HepG2 (cell line): ENCODE measurements around the gene CBX5. TPM values are rescaled to one million over a fixed set of nuclear protein-coding genes. Genes with fewer than 3 reads are reported as not detected.

ENCODE experiments used
- ASH2L ChIP-seq: fragments of 300-600, 200-600 bp; sonication (generic); IDR thresholded peaks from 2 replicates; pipeline ENCODE4 v1.7.0; 2017; ENCODE audit warnings: low read depth, mild to moderate bottlenecking, moderate library complexity, mixed read lengths, low read length; ENCODE audit not compliant: insufficient read length
- ETV5 ChIP-seq: IDR thresholded peaks from 2 replicates; pipeline ENCODE4 v1.6.1; 2018; ENCODE audit warnings: missing biosample characterization, missing genetic modification reagents, inconsistent platforms, borderline replicate concordance
- GTF3A ChIP-seq: sonication (generic); formaldehyde crosslinking; conservative IDR thresholded peaks from 2 replicates; pipeline ENCODE4 v1.4.0; 2020; ENCODE audit warnings: mild to moderate bottlenecking, missing genetic modification reagents
- HINFP ChIP-seq: sonication (generic); formaldehyde crosslinking; IDR thresholded peaks from 2 replicates; pipeline ENCODE4 v1.4.0; 2020; ENCODE audit warnings: low read depth, mild to moderate bottlenecking, missing genetic modification reagents
- HMG20A ChIP-seq: IDR thresholded peaks from 2 replicates; pipeline ENCODE4 v1.6.1; 2016; ENCODE audit warnings: borderline replicate concordance
- HOXA3 ChIP-seq: sonication (generic); formaldehyde crosslinking; IDR thresholded peaks from 2 replicates; pipeline ENCODE4 v1.5.0; 2020; ENCODE audit warnings: missing genetic modification reagents
- NR2C2 ChIP-seq: sonication (generic); formaldehyde crosslinking; IDR thresholded peaks from 2 replicates; pipeline ENCODE4 v1.4.0; 2020; ENCODE audit warnings: missing genetic modification reagents, mild to moderate bottlenecking, moderate library complexity, borderline replicate concordance
- NR2F2 ChIP-seq: IDR thresholded peaks from 2 replicates; pipeline ENCODE4 v1.6.1; 2012; ENCODE audit warnings: low read depth, inconsistent platforms, borderline replicate concordance
- SKI ChIP-seq: fragments of 450-650 bp; IDR thresholded peaks from one replicate; pipeline ENCODE4 v1.6.1; 2018; ENCODE audit warnings: mild to moderate bottlenecking; ENCODE audit not compliant: partially characterized antibody
- SMAD3 ChIP-seq: sonication (generic); formaldehyde crosslinking; IDR thresholded peaks from 2 replicates; pipeline ENCODE4 v1.4.0; 2020; ENCODE audit warnings: missing genetic modification reagents
- TEAD2 ChIP-seq: sonication (generic); formaldehyde crosslinking; IDR thresholded peaks from 2 replicates; pipeline ENCODE4 v1.9.0; 2021; ENCODE audit warnings: missing genetic modification reagents
- TOPORS ChIP-seq: sonication (generic); formaldehyde crosslinking; IDR thresholded peaks from 2 replicates; pipeline ENCODE4 v1.8.0; 2023; ENCODE audit warnings: mild to moderate bottlenecking, missing genetic modification reagents
- U2AF1 ChIP-seq: fragments of 200-400 bp; formaldehyde crosslinking; optimal IDR thresholded peaks from 2 replicates; pipeline ENCODE3; 2017; ENCODE audit warnings: mild to moderate bottlenecking, low read depth, low read length
- ZFP82 ChIP-seq: sonication (generic); formaldehyde crosslinking; IDR thresholded peaks from 2 replicates; pipeline ENCODE4 v1.5.1; 2020; ENCODE audit warnings: mild to moderate bottlenecking, missing genetic modification reagents, borderline replicate concordance
- ZFX ChIP-seq: sonication (generic); formaldehyde crosslinking; IDR thresholded peaks from 2 replicates; pipeline ENCODE4 v1.4.0; 2020; ENCODE audit warnings: mild to moderate bottlenecking, low read depth, missing genetic modification reagents, moderate library complexity
- ZNF260 ChIP-seq: sonication (generic); formaldehyde crosslinking; IDR thresholded peaks from 2 replicates; pipeline ENCODE4 v1.4.0; 2020; ENCODE audit warnings: missing genetic modification reagents, low read depth, mild to moderate bottlenecking, borderline replicate concordance
- ZNF3 ChIP-seq: IDR thresholded peaks from 2 replicates; pipeline ENCODE4 v1.7.0; 2017; ENCODE audit warnings: inconsistent platforms
- ZNF326 ChIP-seq: sonication (generic); formaldehyde crosslinking; IDR thresholded peaks from 2 replicates; pipeline ENCODE4 v1.4.0; 2020; ENCODE audit warnings: missing genetic modification reagents, borderline replicate concordance
- ZNF430 ChIP-seq: sonication (generic); formaldehyde crosslinking; IDR thresholded peaks from 2 replicates; pipeline ENCODE4 v1.9.0; 2021; ENCODE audit warnings: mild to moderate bottlenecking, missing genetic modification reagents
- ZNF446 ChIP-seq: sonication (generic); formaldehyde crosslinking; IDR thresholded peaks from 2 replicates; pipeline ENCODE4 v1.5.0; 2020; ENCODE audit warnings: mild to moderate bottlenecking, missing genetic modification reagents
- ZNF503 ChIP-seq: sonication (generic); formaldehyde crosslinking; IDR thresholded peaks from 2 replicates; pipeline ENCODE4 v1.4.0; 2020; ENCODE audit warnings: missing genetic modification reagents
- ZSCAN21 ChIP-seq: sonication (generic); formaldehyde crosslinking; IDR thresholded peaks from 2 replicates; pipeline ENCODE4 v1.8.0; 2022; ENCODE audit warnings: mild to moderate bottlenecking, missing genetic modification reagents, moderate library complexity, borderline replicate concordance
- ZSCAN29 ChIP-seq: sonication (generic); formaldehyde crosslinking; conservative IDR thresholded peaks from 2 replicates; pipeline ENCODE4 v1.4.0; 2020; ENCODE audit warnings: mild to moderate bottlenecking, missing genetic modification reagents
- polyA plus RNA-seq, 8 experiments: library from polyadenylated mRNA; depleted of rRNA in 3 of 8; stranded (reverse) in 7 of 8; unstranded in 1 of 8; fragments of >200 nt; fragmentation: Illumina TruSeq in 4 of 8; extraction: Trizol in 4 of 8; gene quantifications; 2 replicates each; pipeline versions ENCODE4 v1.2.1 to v1.2.3, GENCODE V29; 2011 to 2016; ENCODE audit warnings: low read depth in 4 of 8, missing spikeins in 1 of 8, mixed read lengths in 1 of 8; ENCODE audit not compliant: insufficient read depth in 1 of 8
- total RNA-seq, 5 experiments: library from RNA; depleted of rRNA; stranded (reverse); fragments of >200 nt; fragmentation: Illumina TruSeq; extraction: Trizol; gene quantifications; 2 replicates each; pipeline ENCODE4 v1.2.3, GENCODE V29; 2016; ENCODE audit warnings: low read depth in 1 of 5
- TF ChIP-seq, protein P1 (sequence below): IDR thresholded peaks from 2 replicates; pipeline ENCODE4 v1.6.1; 2016
- TF ChIP-seq, protein P2 (sequence below): sonication (generic); formaldehyde crosslinking; IDR thresholded peaks from 2 replicates; pipeline ENCODE4 v1.8.1; 2023; ENCODE audit warnings: mild to moderate bottlenecking, moderate library complexity, missing genetic modification reagents

CBX5 gene
- total and polyA plus RNA-seq, 2 of the 13 experiments (the other 11 are each of a cell fraction or from before 2014, with no cell fraction given) = 16.0 to 22.2 TPM

- TF ChIP-seq SKI = no peak
- TF ChIP-seq ZNF260 (CRISPR knock-in tag) = no peak
- no peak for TF ChIP-seq ZSCAN29
- 0 out of 2 replicates have a peak, but pooled peaks have one; percentile 38 for TF ChIP-seq HINFP
- TF ChIP-seq ZNF503 = no peak
- 0 out of 2 replicates have a peak, but pooled peaks have one; percentile 46 for TF ChIP-seq ZNF430
- TF ChIP-seq, protein P1, sequence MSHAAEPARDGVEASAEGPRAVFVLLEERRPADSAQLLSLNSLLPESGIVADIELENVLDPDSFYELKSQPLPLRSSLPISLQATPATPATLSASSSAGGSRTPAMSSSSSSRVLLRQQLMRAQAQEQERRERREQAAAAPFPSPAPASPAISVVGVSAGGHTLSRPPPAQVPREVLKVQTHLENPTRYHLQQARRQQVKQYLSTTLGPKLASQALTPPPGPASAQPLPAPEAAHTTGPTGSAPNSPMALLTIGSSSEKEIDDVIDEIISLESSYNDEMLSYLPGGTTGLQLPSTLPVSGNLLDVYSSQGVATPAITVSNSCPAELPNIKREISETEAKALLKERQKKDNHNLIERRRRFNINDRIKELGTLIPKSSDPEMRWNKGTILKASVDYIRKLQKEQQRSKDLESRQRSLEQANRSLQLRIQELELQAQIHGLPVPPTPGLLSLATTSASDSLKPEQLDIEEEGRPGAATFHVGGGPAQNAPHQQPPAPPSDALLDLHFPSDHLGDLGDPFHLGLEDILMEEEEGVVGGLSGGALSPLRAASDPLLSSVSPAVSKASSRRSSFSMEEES (CRISPR knock-in tag) = 0 out of 2 replicates have a peak, but pooled peaks have one; percentile 5
- 0 out of 2 replicates have a peak, but pooled peaks have one; percentile 50 for TF ChIP-seq ZFP82
- TF ChIP-seq, protein P2, sequence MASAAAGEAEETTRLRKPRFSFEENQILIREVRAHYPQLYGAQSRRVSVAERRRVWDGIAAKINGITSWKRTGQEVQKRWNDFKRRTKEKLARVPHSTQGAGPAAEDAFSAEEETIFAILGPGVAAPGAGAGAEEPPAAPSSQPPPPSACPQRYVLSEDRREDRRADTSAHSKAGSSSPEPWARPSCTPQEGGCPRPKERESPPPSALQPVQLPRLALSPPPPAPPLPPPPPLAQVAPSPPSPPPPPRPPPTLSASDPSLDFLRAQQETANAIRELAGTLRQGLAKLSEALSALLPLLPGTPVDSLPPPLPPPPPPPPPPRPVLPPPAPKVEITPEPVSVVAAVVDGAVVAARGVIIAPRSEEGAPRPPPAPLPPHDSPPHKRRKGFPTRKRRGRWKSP (CRISPR knock-in tag) = no peak
- no peak for TF ChIP-seq ZFX (CRISPR knock-in tag)
- TF ChIP-seq U2AF1 = no peak
- TF ChIP-seq ASH2L = peak; percentile 59
- TF ChIP-seq ZSCAN21 (CRISPR knock-in tag) = no peak; the same call in 1 of the 2 replicates
- TF ChIP-seq HMG20A = no peak
- no peak for TF ChIP-seq NR2F2
- TF ChIP-seq HOXA3 (CRISPR knock-in tag) = 0 out of 2 replicates have a peak, but pooled peaks have one; percentile 26
- no peak for TF ChIP-seq ZNF446 (CRISPR knock-in tag)
- TF ChIP-seq SMAD3 (CRISPR knock-in tag) = no peak
- no peak for TF ChIP-seq TEAD2
- TF ChIP-seq NR2C2 = peak; percentile 56
- no peak for TF ChIP-seq ETV5
- no peak for TF ChIP-seq ZNF3
- no peak for TF ChIP-seq ZNF326 (CRISPR knock-in tag)
- TF ChIP-seq GTF3A (CRISPR knock-in tag) = peak; percentile 86; the same call in 1 of the 2 replicates
- TF ChIP-seq TOPORS = 0 out of 2 replicates have a peak, but pooled peaks have one; percentile 24
These were observed 21.0 kb upstream of the CBX5 start, which contains the start of gene NFE2 (continued) for GRCh38 chr12:54300732-54301427.
